HUES64 (cell line): ENCODE measurements around the gene OST4.

Experiments
- H3K27ac ChIP-seq: 2 replicates; pipeline ENCODE4 v1.7.0; 2013; ENCODE audit warnings: low read depth, low read length, inconsistent platforms
- H3K27me3 ChIP-seq: 2 replicates; pipeline ENCODE4 v1.6.1; 2013; ENCODE audit warnings: mild to moderate bottlenecking, low read length; ENCODE audit not compliant: insufficient read depth
- H3K36me3 ChIP-seq: 2 replicates; pipeline ENCODE4 v1.6.1; 2013; ENCODE audit warnings: mild to moderate bottlenecking, low read length; ENCODE audit not compliant: insufficient read depth
- H3K4me1 ChIP-seq: 2 replicates; pipeline ENCODE4 v1.6.1; 2013; ENCODE audit warnings: mild to moderate bottlenecking, low read length, moderate library complexity; ENCODE audit not compliant: insufficient read depth
- H3K4me3 ChIP-seq: 2 replicates; pipeline ENCODE4 v1.5.1; 2013; ENCODE audit warnings: mild to moderate bottlenecking, low read length, moderate library complexity
- H3K9ac ChIP-seq: 2 replicates; pipeline ENCODE4 v1.6.1; 2013; ENCODE audit warnings: mild to moderate bottlenecking, low read depth, low read length
- H3K9me3 ChIP-seq: 2 replicates; pipeline ENCODE4 v1.6.1; 2013; ENCODE audit warnings: low read depth, low read length; ENCODE audit not compliant: insufficient read depth
- WGBS: fragments of 150-250, 120-280 bp; methylation state at CpG from one replicate; pipeline ENCODE4 v1.1.7; 2013; ENCODE audit warnings: missing lambda C conversion rate; 5-methylcytosine and 5-hydroxymethylcytosine counted together

OST4 gene

GRCh38 chr2:27033253-27033852 lies 38.1 kb downstream of the OST4 start:
- Histone ChIP-seq H3K4me3 (peak overlapping the region; percentile 91), H3K27me3 (no peaks in the 10 kb centered on the region), H3K4me1 (no peaks in the 10 kb centered on the region), H3K27ac (no peak overlapping the region), H3K36me3 (peaks cover 37% of the 10 kb centered on the region), H3K9ac (peak overlapping the region; percentile 85), H3K9me3 (no peaks in the 10 kb centered on the region)
- WGBS = 25% methylated on average over 11 of the region's 11 CpGs

- Histone ChIP-seq H3K27me3 (no peaks in the 10 kb centered on the region), H3K4me3 (peak within 1 kb of the TSS; percentile 91), H3K4me1 (no peaks in the 10 kb centered on the region), H3K27ac (no peak within 1 kb of the TSS), H3K9ac (peak within 1 kb of the TSS; percentile 85), H3K9me3 (no peaks in the 10 kb centered on the region), H3K36me3 (peaks cover 30% of the 10 kb centered on the region)
- under 1% methylated on average over 76 of the region's 76 CpGs for WGBS
These were observed 38.8 kb downstream of the OST4 start, which contains the start of gene TMEM214 for GRCh38 chr2:27032495-27033252. Gene TMEM214, plus strand, starts transcription at chr2:27032965. Its CDS starts 51 bp downstream, at chr2:27033016.

- Histone ChIP-seq H3K9me3 (no peaks in the 10 kb centered on the region), H3K9ac (no peak overlapping the region), H3K27ac (no peak overlapping the region), H3K4me1 (no peaks in the 10 kb centered on the region), H3K4me3 (no peak overlapping the region), H3K36me3 (peaks cover 6% of the 10 kb centered on the region; the same call in 1 of the 2 replicates), H3K27me3 (no peaks in the 10 kb centered on the region)
- 96% methylated on average over 2 of the region's 2 CpGs for WGBS
These were observed 42.4 kb downstream of the OST4 start for GRCh38 chr2:27029051-27029450.

GRCh38 chr2:27027211-27027651 lies 44.2 kb downstream of the OST4 start:
- no peaks in the 10 kb centered on the region for H3K9me3 ChIP-seq
- no peak overlapping the region for H3K9ac ChIP-seq
- H3K36me3 ChIP-seq = peaks cover 10% of the 10 kb centered on the region
- 96% methylated on average over 10 of the region's 10 CpGs for WGBS
- no peak overlapping the region for H3K4me3 ChIP-seq
- no peak overlapping the region for H3K27ac ChIP-seq
- H3K4me1 ChIP-seq = no peaks in the 10 kb centered on the region
- H3K27me3 ChIP-seq = no peaks in the 10 kb centered on the region

GRCh38 chr2:27025861-27026851 lies 45.3 kb downstream of the OST4 start:
- Histone ChIP-seq H3K9ac (no peak overlapping the region), H3K27me3 (no peaks in the 10 kb centered on the region), H3K4me1 (peaks cover under 1% of the 10 kb centered on the region; the same call in 1 of the 2 replicates), H3K27ac (no peak overlapping the region), H3K36me3 (peaks cover 11% of the 10 kb centered on the region), H3K9me3 (no peaks in the 10 kb centered on the region), H3K4me3 (no peak overlapping the region)
- 92% methylated on average over 24 of the region's 24 CpGs for WGBS

GRCh38 chr2:27025281-27025800 lies 46.1 kb downstream of the OST4 start:
- peaks cover 11% of the 10 kb centered on the region for H3K36me3 ChIP-seq
- peaks cover 3% of the 10 kb centered on the region; the same call in 1 of the 2 replicates for H3K4me1 ChIP-seq
- 92% methylated on average over 13 of the region's 13 CpGs for WGBS
- H3K9me3 ChIP-seq = no peaks in the 10 kb centered on the region
- no peaks in the 10 kb centered on the region for H3K27me3 ChIP-seq
- H3K27ac ChIP-seq = no peak overlapping the region
- H3K9ac ChIP-seq = no peak overlapping the region
- no peak overlapping the region for H3K4me3 ChIP-seq

- no peak overlapping the region for H3K4me3 ChIP-seq
- WGBS = 91% methylated on average over 12 of the region's 12 CpGs
- H3K27me3 ChIP-seq = no peaks in the 10 kb centered on the region
- no peaks in the 10 kb centered on the region for H3K9me3 ChIP-seq
- H3K4me1 ChIP-seq = peaks cover 3% of the 10 kb centered on the region; the same call in 1 of the 2 replicates
- H3K9ac ChIP-seq = no peak overlapping the region; the same call in 1 of the 2 replicates
- peaks cover 11% of the 10 kb centered on the region for H3K36me3 ChIP-seq
- no peak overlapping the region for H3K27ac ChIP-seq
These were observed 46.6 kb downstream of the OST4 start for GRCh38 chr2:27024812-27025211.

- Histone ChIP-seq H3K4me1 (peaks cover 3% of the 10 kb centered on the region; the same call in 1 of the 2 replicates), H3K4me3 (no peak overlapping the region), H3K9me3 (no peaks in the 10 kb centered on the region), H3K36me3 (peaks cover 11% of the 10 kb centered on the region), H3K27me3 (no peaks in the 10 kb centered on the region), H3K9ac (no peak overlapping the region), H3K27ac (no peak overlapping the region)
- WGBS = 77% methylated on average over 18 of the region's 18 CpGs
These were observed 47.3 kb downstream of the OST4 start for GRCh38 chr2:27024188-27024587.

GRCh38 chr2:27023740-27024139 lies 47.7 kb downstream of the OST4 start:
- H3K4me1 ChIP-seq = peaks cover 3% of the 10 kb centered on the region; the same call in 1 of the 2 replicates
- H3K27me3 ChIP-seq = no peaks in the 10 kb centered on the region
- no peaks in the 10 kb centered on the region for H3K9me3 ChIP-seq
- no peak overlapping the region for H3K4me3 ChIP-seq
- H3K36me3 ChIP-seq = peaks cover 11% of the 10 kb centered on the region
- WGBS = 91% methylated on average over 7 of the region's 7 CpGs
- H3K27ac ChIP-seq = no peak overlapping the region
- H3K9ac ChIP-seq = no peak overlapping the region

- H3K27me3 ChIP-seq = no peaks in the 10 kb centered on the region
- WGBS = 88% methylated on average over 11 of the region's 11 CpGs
- peaks cover 5% of the 10 kb centered on the region; the same call in 1 of the 2 replicates for H3K4me1 ChIP-seq
- no peak overlapping the region for H3K4me3 ChIP-seq
- no peaks in the 10 kb centered on the region for H3K9me3 ChIP-seq
- H3K36me3 ChIP-seq = peaks cover 11% of the 10 kb centered on the region
- no peak overlapping the region for H3K27ac ChIP-seq
- no peak overlapping the region for H3K9ac ChIP-seq
These were observed 50.0 kb downstream of the OST4 start for GRCh38 chr2:27021253-27022049.
